Lower lobe of right lung (tissue), 2 donors: ENCODE measurements around the gene ADGRB2. TPM values are rescaled to one million over a fixed set of nuclear protein-coding genes. Genes with fewer than 3 reads are reported as not detected.

Source experiments
- ATAC-seq, 2 donors: fragments of 200-7000 bp; cut with Tn5 transposase; one replicate each; pipeline ENCODE4 v1.9.1; 2020 to 2022; ENCODE audit warnings: mild to moderate bottlenecking in 2 of 2, moderate library complexity in 2 of 2
- DNase-seq: peaks from one replicate; pipeline ENCODE4 v3.0.0-alpha.2; 2020
- H3K27ac ChIP-seq: fragments of 200-600 bp; one replicate; pipeline ENCODE4 v1.8.0; 2022
- H3K27me3 ChIP-seq: fragments of 200-600 bp; one replicate; pipeline ENCODE4 v1.8.0; 2022; ENCODE audit warnings: low read depth
- H3K36me3 ChIP-seq: fragments of 200-600 bp; one replicate; pipeline ENCODE4 v1.8.0; 2022; ENCODE audit warnings: mild to moderate bottlenecking
- H3K4me1 ChIP-seq: fragments of 200-600 bp; one replicate; pipeline ENCODE4 v1.8.0; 2022
- H3K4me3 ChIP-seq: fragments of 200-600 bp; one replicate; pipeline ENCODE4 v1.8.0; 2022; ENCODE audit warnings: mild to moderate bottlenecking
- H3K9me3 ChIP-seq: fragments of 200-600 bp; one replicate; pipeline ENCODE4 v1.8.0; 2022
- CTCF ChIP-seq: fragments of 200-600 bp; IDR thresholded peaks from one replicate; pipeline ENCODE4 v1.8.0; 2022; ENCODE audit warnings: antibody characterized with exemption, mild to moderate bottlenecking
- intact Hi-C: fragments of 100-400 bp; cut with DNase I; formaldehyde crosslinking; loops from one replicate; pipeline ENCODE4 v1.11.0; 2022
- total RNA-seq: library from RNA; stranded (reverse); fragmentation: NEBNext Ultra II Directional; extraction: Animal tissue kit (Norgen Biotek cat#: 25700); gene quantifications from one replicate; pipeline ENCODE4 v1.2.1, GENCODE V29; 2021
- donor health status: DM: no; HTN: yes; CAD: no; lungs with severe emphysema.

ADGRB2 gene
- total RNA-seq, 1 donor from 2014 or later: 1.1 TPM

GRCh38 chr1:31744165-31744888 is 19.8 kb downstream of the ADGRB2 start:
- Histone ChIP-seq H3K27me3 (no peaks in the 10 kb centered on the region), H3K9me3 (no peaks in the 10 kb centered on the region), H3K4me3 (no peak overlapping the region), H3K36me3 (no peaks in the 10 kb centered on the region), H3K27ac (no peak overlapping the region), H3K4me1 (no peaks in the 10 kb centered on the region)
- intact Hi-C loops: no loop called here
- TF ChIP-seq CTCF: no peak
- ATAC-seq (no peak), DNase-seq (no peak)

- TF ChIP-seq CTCF: no peak
- Histone ChIP-seq H3K9me3 (no peaks in the 10 kb centered on the region), H3K4me1 (no peaks in the 10 kb centered on the region), H3K4me3 (no peak overlapping the region), H3K36me3 (no peaks in the 10 kb centered on the region), H3K27ac (no peak overlapping the region), H3K27me3 (no peaks in the 10 kb centered on the region)
- no peak for ATAC-seq
- DNase-seq: no peak
- intact Hi-C loops: no loop called here
These were observed 21.5 kb downstream of the ADGRB2 start for GRCh38 chr1:31742462-31743212.

- Histone ChIP-seq H3K9me3 (no peaks in the 10 kb centered on the region), H3K4me3 (no peak overlapping the region), H3K4me1 (no peaks in the 10 kb centered on the region), H3K27me3 (no peaks in the 10 kb centered on the region), H3K27ac (no peak overlapping the region), H3K36me3 (no peaks in the 10 kb centered on the region)
- ATAC-seq (peak; percentile 19 to 28), DNase-seq (no peak)
- no peak for TF ChIP-seq CTCF
- intact Hi-C loops: no loop called here
These were observed 24.8 kb downstream of the ADGRB2 start for GRCh38 chr1:31739346-31739745.

GRCh38 chr1:31736675-31737074 is 27.5 kb downstream of the ADGRB2 start:
- DNase-seq (no peak), ATAC-seq (peak; percentile 44 to 53)
- no peaks in the 10 kb centered on the region for H3K9me3 ChIP-seq
- no peaks in the 10 kb centered on the region for H3K27me3 ChIP-seq
- no peak overlapping the region for H3K4me3 ChIP-seq
- no peaks in the 10 kb centered on the region for H3K36me3 ChIP-seq
- H3K27ac ChIP-seq: no peak overlapping the region
- no peaks in the 10 kb centered on the region for H3K4me1 ChIP-seq
- no peak for TF ChIP-seq CTCF
- intact Hi-C loops: no loop called here

- DNase-seq (no peak), ATAC-seq (no peak)
- no peaks in the 10 kb centered on the region for H3K36me3 ChIP-seq
- no peaks in the 10 kb centered on the region for H3K9me3 ChIP-seq
- no peaks in the 10 kb centered on the region for H3K4me1 ChIP-seq
- no peak overlapping the region for H3K27ac ChIP-seq
- intact Hi-C loops: no loop called here
- no peaks in the 10 kb centered on the region for H3K27me3 ChIP-seq
- no peak for TF ChIP-seq CTCF
- no peak overlapping the region for H3K4me3 ChIP-seq
These were observed 28.6 kb downstream of the ADGRB2 start for GRCh38 chr1:31735571-31735970.
